Thyroid gland (tissue), 4 donors: ENCODE measurements around the gene SPATA31D3. TPM values are rescaled to one million over a fixed set of nuclear protein-coding genes. Genes with fewer than 3 reads are reported as not detected.

ENCODE experiments used
- DNase-seq, 2 donors: peaks; one replicate each; pipeline ENCODE4 v3.0.0-alpha.2; 2019
- H3K27ac ChIP-seq, 3 donors: fragments of 200-600 bp; sonication (generic); 1 replicate in 2 of 3; 2 replicates in 1 of 3; pipeline ENCODE4 v1.5.1; 2016 to 2019; ENCODE audit warnings: mild to moderate bottlenecking in 1 of 3, moderate library complexity in 1 of 3
- H3K27me3 ChIP-seq: fragments of 200-600 bp; sonication (generic); one replicate; pipeline ENCODE4 v1.5.1; 2019
- H3K36me3 ChIP-seq, 2 donors: fragments of 200-600 bp; sonication (generic); one replicate each; pipeline ENCODE4 v1.5.1; 2016 to 2019
- H3K4me1 ChIP-seq, 2 donors: fragments of 200-600 bp; sonication (generic); one replicate each; pipeline ENCODE4 v1.5.1; 2017 to 2019
- H3K4me3 ChIP-seq, 3 donors: fragments of 200-600 bp; sonication (generic); replicated peaks in 1 of 3; 1 replicate in 2 of 3; 2 replicates in 1 of 3; pipeline ENCODE4 v1.5.1; 2016; ENCODE audit warnings: mild to moderate bottlenecking in 1 of 3
- H3K9me3 ChIP-seq: fragments of 200-600 bp; sonication (generic); one replicate; pipeline ENCODE4 v1.5.1; 2017
- CTCF ChIP-seq, 6 experiments: fragments of 200-600 bp in 3 of 6; fragments of 450-650 bp in 3 of 6; sonication (generic) in 3 of 6; IDR thresholded peaks; one replicate each; pipeline ENCODE4 v1.5.1; 2016 to 2019; ENCODE audit warnings: antibody characterized with exemption in 6 of 6, mild to moderate bottlenecking in 2 of 6, inconsistent platforms in 1 of 6, moderate library complexity in 1 of 6
- POLR2A ChIP-seq, 2 donors: fragments of 450-650 bp; IDR thresholded peaks; one replicate each; pipeline ENCODE4 v1.6.1; 2017; ENCODE audit warnings: antibody characterized with exemption in 2 of 2, mild to moderate bottlenecking in 2 of 2, moderate library complexity in 1 of 2
- WGBS, 2 donors: methylation state at CpG; one replicate each; pipeline ENCODE4 v1.1.5; 2017; 5-methylcytosine and 5-hydroxymethylcytosine counted together
- intact Hi-C: fragments of 100-400 bp; cut with DNase I; formaldehyde crosslinking; loops from one replicate; pipeline ENCODE4 v1.15.1; 2023
- total RNA-seq, 4 donors: library from RNA; depleted of rRNA; stranded (reverse); fragments of >200 nt; gene quantifications; one replicate each; pipeline ENCODE4 v1.2.3, GENCODE V29; 2016

The SPATA31D3 gene
- total RNA-seq, 4 donors from 2014 or later, result not detected

DNA sequence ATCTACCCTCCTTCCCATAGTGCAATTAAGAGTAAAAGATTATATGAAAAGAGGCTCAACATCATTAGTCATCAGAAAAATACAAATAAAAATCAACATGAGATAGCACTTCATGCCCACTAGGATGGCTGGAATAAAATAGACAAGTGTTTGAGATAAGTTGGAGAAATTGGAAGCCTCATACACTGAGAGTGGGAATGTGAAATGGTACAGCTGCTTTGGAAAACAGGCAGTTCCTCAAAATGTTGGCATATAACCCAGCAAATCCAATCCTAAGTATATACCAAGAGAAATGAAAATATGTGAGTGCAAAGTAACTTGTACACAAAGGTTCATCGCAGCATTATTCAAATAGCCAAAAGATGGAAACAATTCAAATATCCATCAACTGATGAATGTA is 9.8 kb downstream of the SPATA31D3 start:
- intact Hi-C loops, result no loop called here

DNA sequence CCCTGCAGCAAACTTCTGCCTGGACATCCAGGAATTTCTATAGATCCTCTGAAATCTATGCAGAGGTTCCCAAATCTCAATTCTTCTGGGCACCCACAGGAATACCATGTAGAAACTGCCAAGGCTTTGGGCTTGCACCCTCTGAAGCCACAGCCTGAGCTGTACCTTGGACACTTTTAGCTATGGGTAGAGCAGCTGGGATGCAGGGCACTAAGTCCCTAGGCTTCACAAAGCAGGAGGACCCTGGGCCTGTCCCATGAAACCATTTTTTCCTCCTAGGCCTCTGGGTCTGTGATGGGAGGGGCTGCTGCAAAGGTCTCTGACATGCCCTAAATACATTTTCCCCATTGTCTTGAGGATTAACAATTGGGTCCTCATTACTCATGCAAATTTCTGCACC is 12.3 kb downstream of the SPATA31D3 start:
- intact Hi-C loops, result no loop called here
- DNase-seq, result no peak
- Histone ChIP-seq H3K27ac (no peak overlapping the region), H3K4me3 (no peak overlapping the region), H3K27me3 (no peaks in the 10 kb centered on the region), H3K36me3 (no peaks in the 10 kb centered on the region), H3K4me1 (no peaks in the 10 kb centered on the region), H3K9me3 (no peaks in the 10 kb centered on the region)
- TF ChIP-seq POLR2A (IDR thresholded peaks at IDR 0.05) (no peak), CTCF (IDR thresholded peaks at IDR 0.05) (no peak)

More for the DNA sequence above, 9.8 kb downstream of the SPATA31D3 start:
- no peaks in the 10 kb centered on the region for H3K27me3 ChIP-seq
- no peaks in the 10 kb centered on the region for H3K4me1 ChIP-seq
- no peak overlapping the region for H3K27ac ChIP-seq
- no peaks in the 10 kb centered on the region for H3K36me3 ChIP-seq
- H3K9me3 ChIP-seq, result no peaks in the 10 kb centered on the region
- TF ChIP-seq CTCF (IDR thresholded peaks at IDR 0.05), result no peak
- TF ChIP-seq POLR2A (IDR thresholded peaks at IDR 0.05), result no peak
- H3K4me3 ChIP-seq, result no peak overlapping the region
- no peak for DNase-seq
- 98 to 100% methylated on average over 1 of the region's 1 CpG for WGBS, 2 donors

- Histone ChIP-seq H3K4me3 (no peak overlapping the region), H3K27ac (no peak overlapping the region), H3K27me3 (no peaks in the 10 kb centered on the region), H3K36me3 (no peaks in the 10 kb centered on the region), H3K4me1 (no peaks in the 10 kb centered on the region), H3K9me3 (no peaks in the 10 kb centered on the region)
- no peak for TF ChIP-seq CTCF (IDR thresholded peaks at IDR 0.05)
- no peak for TF ChIP-seq POLR2A (IDR thresholded peaks at IDR 0.05)
- 82 to 85% methylated on average over 6 of the region's 6 CpGs for WGBS, 2 donors
- intact Hi-C loops, result no loop called here
- no peak for DNase-seq
These were observed 21.2 kb downstream of the SPATA31D3 start for GRCh38 chr9:81964218-81965171.

DNA sequence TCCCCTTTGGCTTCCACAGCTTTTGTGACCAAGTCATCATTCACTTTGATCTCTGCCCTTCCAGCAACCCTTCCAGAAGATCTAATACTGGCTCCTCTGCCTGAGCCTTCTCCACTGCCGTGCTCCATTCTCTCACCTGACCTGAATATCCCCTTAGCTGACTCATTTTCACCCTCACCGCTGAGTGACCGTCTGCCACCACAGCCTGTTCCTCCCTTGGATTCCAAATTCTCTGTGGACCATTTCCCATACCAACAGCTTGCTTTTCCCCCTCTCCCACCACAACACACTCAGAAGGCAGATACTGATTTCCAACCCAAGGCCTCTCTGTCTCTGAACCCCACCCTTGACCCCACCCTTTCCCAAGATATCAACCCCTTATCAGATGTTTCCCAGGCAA is 24.7 kb downstream of the SPATA31D3 start:
- DNase-seq, result no peak
- WGBS, 2 donors, result 92 to 96% methylated on average over 3 of the region's 3 CpGs
- Histone ChIP-seq H3K9me3 (no peaks in the 10 kb centered on the region), H3K36me3 (no peaks in the 10 kb centered on the region), H3K4me1 (no peaks in the 10 kb centered on the region), H3K27me3 (no peaks in the 10 kb centered on the region), H3K4me3 (no peak overlapping the region), H3K27ac (no peak overlapping the region)
- no peak for TF ChIP-seq POLR2A (IDR thresholded peaks at IDR 0.05)
- TF ChIP-seq CTCF (IDR thresholded peaks at IDR 0.05), result no peak
- intact Hi-C loops, result no loop called here

- H3K4me1 ChIP-seq, result no peaks in the 10 kb centered on the region
- intact Hi-C loops, result no loop called here
- no peak for TF ChIP-seq POLR2A (IDR thresholded peaks at IDR 0.05)
- no peak for TF ChIP-seq CTCF (IDR thresholded peaks at IDR 0.05)
These were observed 26.7 kb downstream of the SPATA31D3 start for GRCh38 chr9:81969971-81970370.

More at GRCh38 chr9:81969971-81970370, 26.7 kb downstream of the SPATA31D3 start:
- Histone ChIP-seq H3K27ac (no peak overlapping the region), H3K27me3 (no peaks in the 10 kb centered on the region), H3K9me3 (no peaks in the 10 kb centered on the region), H3K36me3 (no peaks in the 10 kb centered on the region), H3K4me3 (no peak overlapping the region)
- DNase-seq, result no peak
